Testis (tissue), 3 donors: ENCODE data around the gene HAS3. TPM values are rescaled to one million over a fixed set of nuclear protein-coding genes. Genes with fewer than 3 reads are reported as not detected.
"Not testable (repeated sequence)": the region's sequence is repeated elsewhere in the genome, so short reads cannot be mapped to it uniquely, and the experiment has no call there.

Experiments used
- DNase-seq: peaks from one replicate; pipeline ENCODE4 v3.0.0-alpha.2; 2019
- H3K27ac ChIP-seq, 2 donors: fragments of 200-600 bp; sonication (generic); one replicate each; pipeline ENCODE4 v1.5.1; 2019
- H3K27me3 ChIP-seq: fragments of 200-600 bp; sonication (generic); one replicate; pipeline ENCODE4 v1.5.1; 2019
- H3K36me3 ChIP-seq: fragments of 200-600 bp; sonication (generic); one replicate; pipeline ENCODE4 v1.5.1; 2017; ENCODE audit warnings: low read depth; ENCODE audit errors: missing control alignments
- H3K4me1 ChIP-seq: fragments of 200-600 bp; sonication (generic); one replicate; pipeline ENCODE4 v1.5.1; 2019
- H3K4me3 ChIP-seq, 2 donors: fragments of 200-600 bp; sonication (generic); one replicate each; pipeline ENCODE4 v1.5.1; 2017 to 2019
- H3K9me3 ChIP-seq: fragments of 200-600 bp; sonication (generic); one replicate; pipeline ENCODE4 v1.5.1; 2017
- CTCF ChIP-seq, 3 experiments: fragments of 450-650 bp in 2 of 3; fragments of 200-600 bp in 1 of 3; sonication (generic) in 1 of 3; IDR thresholded peaks; one replicate each; pipeline ENCODE4 v1.5.1; 2016 to 2019; ENCODE audit warnings: antibody characterized with exemption in 3 of 3, mild to moderate bottlenecking in 2 of 3, moderate library complexity in 1 of 3
- POLR2A ChIP-seq: fragments of 450-650 bp; IDR thresholded peaks from one replicate; pipeline ENCODE4 v1.6.1; 2017; ENCODE audit warnings: antibody characterized with exemption, mild to moderate bottlenecking, moderate library complexity
- WGBS, 2 donors: methylation state at CpG; one replicate each; pipeline ENCODE4 v1.1.5; 2018; 5-methylcytosine and 5-hydroxymethylcytosine counted together
- intact Hi-C: fragments of 100-400 bp; cut with DNase I; formaldehyde crosslinking; loops from one replicate; pipeline ENCODE4 v1.15.1; 2023; ENCODE audit warnings: low total_unique reads
- polyA plus RNA-seq: library from polyadenylated mRNA; stranded (reverse); fragments of 350-450 nt; fragmentation: Illumina TruSeq; extraction: RNeasy Lipid Tissue Mini Kit (QIAGEN cat#74804); gene quantifications from one replicate; pipeline ENCODE4 v1.2.3, GENCODE V29; 2014; ENCODE audit warnings: low read depth, low replicate concordance; ENCODE audit not compliant: insufficient read depth
- total RNA-seq, 2 donors: library from RNA; depleted of rRNA; stranded (reverse); fragments of >200 nt; gene quantifications; one replicate each; pipeline ENCODE4 v1.2.3, GENCODE V29; 2016

The HAS3 gene
- total and polyA plus RNA-seq, 3 donors from 2014 or later: 4.7 to 7.7 (median 4.8) TPM

- intact Hi-C loops: loop anchor here (10.0 kb wide), 1 partner anchor 264 kb away; no protein-coding TSS in a partner anchor
- H3K4me3 ChIP-seq: no peak overlapping the region
- no peak for DNase-seq
- no peaks in the 10 kb centered on the region for H3K9me3 ChIP-seq
- no peaks in the 10 kb centered on the region for H3K4me1 ChIP-seq
- no peaks in the 10 kb centered on the region for H3K36me3 ChIP-seq
- TF ChIP-seq POLR2A (no peak), CTCF (IDR thresholded peaks at IDR 0.05) (no peak)
- H3K27me3 ChIP-seq: no peaks in the 10 kb centered on the region
- H3K27ac ChIP-seq: no peak overlapping the region
- 93 to 100% methylated on average over 2 of the region's 2 CpGs for WGBS, 2 donors
These were observed 13.5 kb downstream of the HAS3 start for GRCh38 chr16:69118994-69119393.

DNA sequence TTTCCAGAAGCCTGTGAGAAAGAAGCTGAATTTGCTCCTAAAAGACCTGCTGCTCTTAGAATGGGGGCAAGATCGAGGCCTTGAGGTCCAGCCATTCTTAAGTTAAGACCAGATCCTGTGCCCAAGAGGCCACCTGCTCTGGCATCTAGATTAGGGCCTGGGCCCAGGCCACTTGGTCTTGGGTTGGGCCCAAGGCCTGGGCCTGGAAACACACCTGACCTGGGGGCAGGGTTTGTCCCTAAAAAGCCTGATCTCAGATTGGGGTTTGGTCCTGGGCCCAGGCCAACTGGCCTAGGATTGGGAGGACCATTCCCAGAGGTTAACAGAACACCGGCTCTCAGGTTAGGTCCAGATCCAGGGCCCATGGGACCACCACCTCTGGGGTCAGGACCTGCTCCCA is 14.1 kb downstream of the HAS3 start:
- WGBS, 2 donors: 100% methylated on average over 1 to 2 of the region's 2 CpGs
- DNase-seq: no peak
- intact Hi-C loops: loop anchor here (10.0 kb wide), 1 partner anchor 265 kb away; no protein-coding TSS in a partner anchor
- Histone ChIP-seq H3K4me1 (no peaks in the 10 kb centered on the region), H3K36me3 (no peaks in the 10 kb centered on the region), H3K27ac (no peak overlapping the region), H3K27me3 (no peaks in the 10 kb centered on the region), H3K9me3 (no peaks in the 10 kb centered on the region), H3K4me3 (no peak overlapping the region)
- TF ChIP-seq CTCF (IDR thresholded peaks at IDR 0.05) (no peak), POLR2A (no peak)

DNA sequence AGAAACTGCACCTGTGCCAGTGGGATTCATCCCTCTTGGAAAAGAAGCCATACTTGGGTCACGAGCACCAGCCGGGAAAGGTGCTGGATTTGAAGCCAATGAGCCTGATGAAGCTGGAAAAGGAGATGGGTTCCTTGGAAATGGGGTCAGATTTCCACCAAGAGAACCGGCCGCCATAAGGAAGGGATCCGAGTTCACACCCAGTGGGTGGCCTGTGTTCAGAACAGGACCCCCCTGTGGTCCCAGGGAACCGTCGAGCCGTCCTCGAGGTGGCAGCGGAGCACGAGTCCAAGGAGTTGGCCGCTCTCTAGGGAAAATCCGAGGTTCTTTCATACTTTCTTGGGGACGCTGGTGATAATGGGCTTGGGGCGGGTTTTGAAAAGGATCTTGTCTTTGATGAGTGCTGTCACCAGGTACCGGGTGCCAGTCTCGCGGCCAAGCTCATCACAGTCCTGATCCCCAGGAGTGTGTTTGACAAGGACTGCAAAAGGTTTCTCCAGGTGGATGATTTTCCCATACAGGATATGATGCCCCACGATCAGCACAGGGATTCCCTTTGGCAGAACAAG is 14.7 kb downstream of the HAS3 start:
- intact Hi-C loops: no loop called here
- TF ChIP-seq POLR2A (no peak), CTCF (IDR thresholded peaks at IDR 0.05) (no peak)
- H3K36me3 ChIP-seq: no peaks in the 10 kb centered on the region
- no peaks in the 10 kb centered on the region for H3K9me3 ChIP-seq
- WGBS, 2 donors: 96 to 99% methylated on average over 16 to 19 of the region's 19 CpGs
- no peak overlapping the region for H3K27ac ChIP-seq
- no peak overlapping the region for H3K4me3 ChIP-seq
- no peak for DNase-seq
- no peaks in the 10 kb centered on the region for H3K4me1 ChIP-seq
- no peaks in the 10 kb centered on the region for H3K27me3 ChIP-seq

GRCh38 chr16:69123910-69124309 is 18.5 kb downstream of the HAS3 start:
- H3K36me3 ChIP-seq: no peaks in the 10 kb centered on the region
- peak; percentile 62 for DNase-seq
- no peaks in the 10 kb centered on the region for H3K9me3 ChIP-seq
- no peak overlapping the region for H3K4me3 ChIP-seq
- TF ChIP-seq POLR2A (no peak), CTCF (IDR thresholded peaks at IDR 0.05) (peak; percentile 68 to 69 (median 68))
- H3K27ac ChIP-seq: no peak overlapping the region
- intact Hi-C loops: no loop called here
- WGBS, 2 donors: 84 to 87% methylated on average over 3 of the region's 3 CpGs
- no peaks in the 10 kb centered on the region for H3K27me3 ChIP-seq
- H3K4me1 ChIP-seq: peaks cover 7% of the 10 kb centered on the region

- H3K4me1 ChIP-seq: peaks cover 12% of the 10 kb centered on the region
- WGBS, 2 donors: 91% methylated on average over 8 of the region's 8 CpGs
- H3K4me3 ChIP-seq, H3K36me3 ChIP-seq, H3K27me3 ChIP-seq, H3K9me3 ChIP-seq, intact Hi-C loops, H3K27ac ChIP-seq, DNase-seq: not testable (repeated sequence)
These were observed 19.0 kb downstream of the HAS3 start for GRCh38 chr16:69124406-69124805.

DNA sequence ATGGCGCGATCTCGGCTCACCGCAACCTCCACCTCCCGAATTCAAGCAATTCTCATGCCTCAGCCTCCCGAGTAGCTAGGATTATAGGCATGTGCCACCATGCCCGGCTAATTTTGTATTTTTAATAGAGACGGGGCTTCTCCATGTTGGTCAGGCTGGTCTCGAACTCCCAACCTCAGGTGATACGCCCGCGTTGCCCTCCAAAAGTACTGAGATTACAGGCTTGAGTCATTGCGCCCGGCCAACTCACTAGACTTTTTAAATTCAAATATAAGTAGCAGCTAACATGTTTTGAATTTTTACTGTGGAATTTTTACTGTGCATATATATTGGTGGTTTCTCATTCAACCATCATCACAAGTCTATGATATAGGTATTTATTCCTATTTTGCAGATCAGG is 19.5 kb downstream of the HAS3 start:
- H3K4me1 ChIP-seq: peaks cover 17% of the 10 kb centered on the region
- H3K4me3 ChIP-seq, H3K9me3 ChIP-seq, DNase-seq, H3K27ac ChIP-seq, intact Hi-C loops, H3K36me3 ChIP-seq, H3K27me3 ChIP-seq: not testable (repeated sequence)
- WGBS, 2 donors: 93 to 95% methylated on average over 14 of the region's 14 CpGs
